Neural progenitor cell (in vitro differentiated cells): ENCODE results near the gene ZCCHC3.

Source experiments
- CTCF ChIP-seq: fragments of 200-600 bp; sonication (generic); IDR thresholded peaks from 2 replicates; pipeline ENCODE4 v1.5.1; 2017; ENCODE audit warnings: antibody characterized with exemption, mild to moderate bottlenecking
- EZH2 ChIP-seq: fragments of 200-600 bp; sonication (generic); IDR thresholded peaks from 2 replicates; pipeline ENCODE4 v1.6.1; 2017; ENCODE audit warnings: antibody characterized with exemption, mild to moderate bottlenecking, moderate library complexity
- EZH2phosphoT487 ChIP-seq: fragments of 200-600 bp; sonication (generic); IDR thresholded peaks from 2 replicates; pipeline ENCODE4 v1.6.1; 2017; ENCODE audit warnings: antibody characterized with exemption

- TF ChIP-seq CTCF (no peak), EZH2 (no peak), EZH2phosphoT487 (no peak)
These were observed 13.2 kb upstream of the ZCCHC3 start for GRCh38 chr20:284172-284571.
